ENCODE measurements around the gene ATP2A3.

DNA sequence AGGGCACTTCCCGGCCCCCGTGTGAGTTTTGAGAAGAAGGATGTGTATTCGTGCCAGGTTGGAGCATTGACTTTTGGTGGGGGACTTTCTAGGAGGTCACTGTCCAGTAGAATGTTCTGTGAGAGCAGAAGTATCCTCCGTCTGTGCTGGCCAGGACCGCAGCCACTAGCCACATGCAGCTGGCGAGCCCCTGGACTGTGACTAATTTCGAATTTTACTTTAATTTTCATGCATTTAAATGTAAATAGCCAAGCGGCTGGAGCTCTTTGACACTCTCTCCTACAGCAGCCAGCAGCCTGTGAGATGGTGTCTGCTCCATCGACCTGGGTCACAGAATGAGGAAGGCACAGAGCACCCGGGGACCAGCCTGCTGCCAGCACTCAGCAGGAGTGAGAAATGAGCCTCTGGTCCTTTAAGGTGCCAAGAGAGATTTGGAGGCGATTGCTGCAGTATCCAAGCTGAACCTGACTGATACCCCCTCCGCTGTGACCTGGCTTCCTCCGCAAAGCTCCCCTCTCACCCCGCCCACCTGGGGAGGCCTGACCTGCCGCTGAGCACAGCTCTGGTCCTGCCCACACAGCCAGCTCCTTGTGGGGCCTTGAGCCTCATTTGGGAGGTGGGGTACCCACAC, 7.8 kb downstream of the ATP2A3 start:
- TF ChIP-seq FOXK2 (IDR thresholded peaks at IDR 0.05) (no peak), SP1 (IDR thresholded peaks at IDR 0.05) (no peak), FOXM1 (IDR thresholded peaks at IDR 0.05; ENCODE audit: borderline replicate concordance) (no peak), FOXA1 (IDR thresholded peaks at IDR 0.05) (no peak), TARDBP (IDR thresholded peaks at IDR 0.05) (no peak), ARNT (IDR thresholded peaks at IDR 0.05) (no peak), ZNF384 (IDR thresholded peaks at IDR 0.05) (no peak), BHLHE40 (IDR thresholded peaks at IDR 0.05; ENCODE audit: borderline replicate concordance) (no peak)

All from HEK293T (cell line).